OCI-LY1 (cell line): Measurements from ENCODE around the gene CD38.

Source experiments
- CTCF ChIP-seq: fragments of 200-600 bp; sonication (generic), shearing (Covaris generic); IDR thresholded peaks from 2 replicates; pipeline ENCODE4 v1.5.1; 2017; ENCODE audit warnings: mild to moderate bottlenecking, antibody characterized with exemption, low read length, moderate library complexity, mixed read lengths
- EZH2 ChIP-seq: fragments of 200-600 bp; sonication (generic), shearing (Covaris generic); IDR thresholded peaks from 2 replicates; pipeline ENCODE4 v1.8.0; 2017; ENCODE audit warnings: borderline replicate concordance, mixed run types, mild to moderate bottlenecking, antibody characterized with exemption, low read length, moderate library complexity, mixed read lengths

GRCh38 chr4:15742637-15743036 lies 35.5 kb upstream of the CD38 start:
- no peak for TF ChIP-seq CTCF
- no peak for TF ChIP-seq EZH2
